ENCODE measurements around the gene KRTDAP. TPM values are rescaled to one million over a fixed set of nuclear protein-coding genes. Genes with fewer than 3 reads are reported as not detected.

KRTDAP gene
- total RNA-seq, 1 donor from 2014 or later = 4.8 TPM

- Mint-ChIP-seq H3K4me3 (ENCODE audit: low read depth) (no peak overlapping the region), H3K4me1 (ENCODE audit: low read depth) (peaks cover 3% of the 10 kb centered on the region), H3K27me3 (peaks cover 25% of the 10 kb centered on the region), H3K27ac (peak overlapping the region; percentile 41), H3K36me3 (ENCODE audit: insufficient read depth) (no peaks in the 10 kb centered on the region), H3K9me3 (ENCODE audit: low read depth) (no peaks in the 10 kb centered on the region)
- no peak for TF ChIP-seq CTCF (IDR thresholded peaks at IDR 0.05; ENCODE audit: unreplicated experiment)
- no peak for DNase-seq (ENCODE audit: low spot score, unreplicated experiment)
These were observed 28.0 kb upstream of the KRTDAP start for GRCh38 chr19:35518313-35518712.

GRCh38 chr19:35517342-35517741 is 27.1 kb upstream of the KRTDAP start:
- peaks cover 3% of the 10 kb centered on the region for H3K4me1 Mint-ChIP-seq (ENCODE audit: low read depth)
- peaks cover 22% of the 10 kb centered on the region for H3K27me3 Mint-ChIP-seq
- H3K4me3 Mint-ChIP-seq (ENCODE audit: low read depth) = no peak overlapping the region
- H3K27ac Mint-ChIP-seq = no peak overlapping the region
- no peaks in the 10 kb centered on the region for H3K36me3 Mint-ChIP-seq (ENCODE audit: insufficient read depth)
- no peak for DNase-seq (ENCODE audit: low spot score, unreplicated experiment)
- H3K9me3 Mint-ChIP-seq (ENCODE audit: low read depth) = no peaks in the 10 kb centered on the region
- no peak for TF ChIP-seq CTCF (IDR thresholded peaks at IDR 0.05; ENCODE audit: unreplicated experiment)

GRCh38 chr19:35516310-35516709 is 26.0 kb upstream of the KRTDAP start:
- no peaks in the 10 kb centered on the region for H3K36me3 Mint-ChIP-seq (ENCODE audit: insufficient read depth)
- peaks cover 3% of the 10 kb centered on the region for H3K4me1 Mint-ChIP-seq (ENCODE audit: low read depth)
- no peak overlapping the region for H3K4me3 Mint-ChIP-seq (ENCODE audit: low read depth)
- no peak for DNase-seq (ENCODE audit: low spot score, unreplicated experiment)
- no peak for TF ChIP-seq CTCF (IDR thresholded peaks at IDR 0.05; ENCODE audit: unreplicated experiment)
- no peaks in the 10 kb centered on the region for H3K9me3 Mint-ChIP-seq (ENCODE audit: low read depth)
- H3K27ac Mint-ChIP-seq = no peak overlapping the region
- peaks cover 22% of the 10 kb centered on the region for H3K27me3 Mint-ChIP-seq

- H3K27ac Mint-ChIP-seq = no peak overlapping the region
- peaks cover 19% of the 10 kb centered on the region for H3K27me3 Mint-ChIP-seq
- TF ChIP-seq CTCF (IDR thresholded peaks at IDR 0.05; ENCODE audit: unreplicated experiment) = no peak
- H3K9me3 Mint-ChIP-seq (ENCODE audit: low read depth) = no peaks in the 10 kb centered on the region
- no peak overlapping the region for H3K4me3 Mint-ChIP-seq (ENCODE audit: low read depth)
- no peaks in the 10 kb centered on the region for H3K36me3 Mint-ChIP-seq (ENCODE audit: insufficient read depth)
- peaks cover 5% of the 10 kb centered on the region for H3K4me1 Mint-ChIP-seq (ENCODE audit: low read depth)
- DNase-seq (ENCODE audit: low spot score, unreplicated experiment) = no peak
These were observed 24.1 kb upstream of the KRTDAP start for GRCh38 chr19:35514282-35514809.

- Mint-ChIP-seq H3K27me3 (peaks cover 18% of the 10 kb centered on the region), H3K36me3 (ENCODE audit: insufficient read depth) (no peaks in the 10 kb centered on the region), H3K4me3 (ENCODE audit: low read depth) (no peak within 1 kb of the TSS), H3K9me3 (ENCODE audit: low read depth) (no peaks in the 10 kb centered on the region), H3K27ac (no peak within 1 kb of the TSS), H3K4me1 (ENCODE audit: low read depth) (peaks cover 8% of the 10 kb centered on the region)
- no peak for DNase-seq (ENCODE audit: low spot score, unreplicated experiment)
- TF ChIP-seq CTCF (IDR thresholded peaks at IDR 0.05; ENCODE audit: unreplicated experiment) = peak; percentile 26
These were observed 23.5 kb upstream of the KRTDAP start, which contains the start of gene DMKN for GRCh38 chr19:35513628-35514281. Gene DMKN (minus strand): TSS chr19:35513649. CDS start chr19:35513475, 174 bp downstream.
